GM12878 (cell line): Measurements from ENCODE around the gene AXIN1. TPM values are rescaled to one million over a fixed set of nuclear protein-coding genes. Genes with fewer than 3 reads are reported as not detected.
"Not testable (repeated sequence)": the region's sequence is repeated elsewhere in the genome, so short reads cannot be mapped to it uniquely, and the experiment has no call there.

Experiments
- ATAC-seq: fragments of 200-7000 bp; cut with Tn5 transposase; 3 replicates; pipeline ENCODE4 v1.9.1; 2020; ENCODE audit warnings: mild to moderate bottlenecking, moderate library complexity
- BruUV-seq: library from RNA; stranded (reverse); fragments of 400-500 nt; replicated peaks from 2 replicates; lab custom pipeline; 2021; lab: Mats Ljungman, UMichigan
- CTCF ChIA-PET: fragments of 300-600 bp; sonication (Branson Sonifier 250); formaldehyde crosslinking; extraction: SDS; loops from one replicate; lab custom pipeline; 2021; ENCODE audit warnings: inconsistent platforms; lab: Yijun Ruan, JAX
- POLR2A ChIA-PET: fragments of 350-600 bp; formaldehyde crosslinking; extraction: SDS; loops from one replicate; lab custom pipeline; 2021; ENCODE audit warnings: inconsistent platforms; lab: Charles Lee
- RAD21 ChIA-PET: fragments of 300-600 bp; sonication (Branson Sonifier 250); formaldehyde crosslinking; loops from one replicate; lab custom pipeline; 2023; ENCODE audit warnings: antibody characterized with exemption; ENCODE audit not compliant: unreplicated experiment; lab: Charles Lee
- SMC1A ChIA-PET: fragments of 300-600 bp; sonication (Branson Sonifier 250); formaldehyde crosslinking; loops from one replicate; lab custom pipeline; 2023; ENCODE audit not compliant: unreplicated experiment, uncharacterized antibody; lab: Charles Lee
- DNase-seq: peaks from one replicate; pipeline ENCODE4 v3.0.0-alpha.2; 2011; ENCODE audit warnings: low read depth, low spot score
- FAIRE-seq: peaks from 3 replicates; lab custom pipeline; 2011; peaks lifted over from hg19 to GRCh38; lab: Jason Lieb, UNC
- H2AFZ ChIP-seq: 2 replicates; pipeline ENCODE4 v1.6.0; 2011; ENCODE audit warnings: low read depth, low read length, control low read depth; ENCODE audit not compliant: control insufficient read depth
- H3K27ac ChIP-seq: 2 replicates; pipeline ENCODE4 v1.5.1; 2011; ENCODE audit warnings: control low read depth; ENCODE audit not compliant: control insufficient read depth, insufficient read depth
- H3K27me3 ChIP-seq, 2 experiments: replicated peaks in 1 of 2; 2 replicates each; pipeline versions ENCODE4 v1.6.0 to v1.6.1; 2011; ENCODE audit warnings: low read length in 1 of 2; ENCODE audit not compliant: control insufficient read depth in 2 of 2, insufficient read depth in 2 of 2
- H3K36me3 ChIP-seq, 2 experiments: 2 replicates each; pipeline ENCODE4 v1.5.1; 2011; ENCODE audit warnings: low read length in 1 of 2; ENCODE audit not compliant: control insufficient read depth in 2 of 2, insufficient read depth in 2 of 2
- H3K4me1 ChIP-seq: 2 replicates; pipeline ENCODE4 v1.6.1; 2011; ENCODE audit warnings: mild to moderate bottlenecking, low read length, moderate library complexity, mixed read lengths; ENCODE audit not compliant: control insufficient read depth, insufficient read depth
- H3K4me2 ChIP-seq: 2 replicates; pipeline ENCODE4 v1.6.0; 2011; ENCODE audit warnings: control low read depth; ENCODE audit not compliant: control insufficient read depth, insufficient read depth
- H3K4me3 ChIP-seq: fragments of 200-600 bp; sonication (generic); 2 replicates; pipeline ENCODE4 v1.5.1; 2016
- H3K79me2 ChIP-seq: 2 replicates; pipeline ENCODE4 v1.6.0; 2011; ENCODE audit warnings: low read length; ENCODE audit not compliant: control insufficient read depth, insufficient read depth
- H3K9ac ChIP-seq: 2 replicates; pipeline ENCODE4 v1.8.0; 2011; ENCODE audit warnings: low read length, control low read depth, mixed read lengths; ENCODE audit not compliant: control insufficient read depth, insufficient read depth
- H3K9me3 ChIP-seq: replicated peaks from 3 replicates; pipeline ENCODE4 v1.5.1; 2011; ENCODE audit warnings: mild to moderate bottlenecking, low read length; ENCODE audit not compliant: control insufficient read depth, insufficient read depth
- H4K20me1 ChIP-seq: 2 replicates; pipeline ENCODE4 v1.6.0; 2011; ENCODE audit not compliant: control insufficient read depth, insufficient read depth
- BCL11A ChIP-seq: IDR thresholded peaks from 2 replicates; pipeline ENCODE4 v1.6.1; 2011; ENCODE audit warnings: low read depth, low read length
- ETV6 ChIP-seq, 2 experiments: fragments of 450-650 bp in 1 of 2; IDR thresholded peaks in 1 of 2; conservative IDR thresholded peaks in 1 of 2; 2 replicates each; pipeline ENCODE4 v1.6.1; 2014; ENCODE audit warnings: antibody characterized with exemption in 1 of 2, borderline replicate concordance in 1 of 2, low read depth in 1 of 2, mild to moderate bottlenecking in 1 of 2, moderate library complexity in 1 of 2
- HCFC1 ChIP-seq: fragments of 150-350 bp; IDR thresholded peaks from 2 replicates; pipeline ENCODE4 v1.6.1; 2014; ENCODE audit warnings: low read length
- IKZF2 ChIP-seq, 2 experiments: fragments of 450-650 bp; IDR thresholded peaks; 2 replicates each; pipeline ENCODE4 v1.6.1; 2017; ENCODE audit warnings: mild to moderate bottlenecking in 2 of 2, moderate library complexity in 2 of 2
- KLF5 ChIP-seq: fragments of 450-650 bp; IDR thresholded peaks from 2 replicates; pipeline ENCODE4 v1.6.1; 2014; ENCODE audit warnings: mild to moderate bottlenecking; ENCODE audit not compliant: partially characterized antibody
- NR2C1 ChIP-seq: fragments of 450-650 bp; IDR thresholded peaks from 2 replicates; pipeline ENCODE4 v1.6.1; 2017; ENCODE audit warnings: antibody characterized with exemption, mild to moderate bottlenecking, moderate library complexity
- NRF1 ChIP-seq: conservative IDR thresholded peaks from 2 replicates; pipeline ENCODE4 v1.6.1; 2011; ENCODE audit warnings: mild to moderate bottlenecking, low read depth, low read length, improper control_type of control experiment
- POLR2AphosphoS5 ChIP-seq: IDR thresholded peaks from 2 replicates; pipeline ENCODE4 v1.6.1; 2011; ENCODE audit warnings: mild to moderate bottlenecking, low read length, inconsistent platforms
- SMARCA5 ChIP-seq: fragments of 450-650 bp; IDR thresholded peaks from 2 replicates; pipeline ENCODE4 v1.6.1; 2017; ENCODE audit warnings: mild to moderate bottlenecking
- SREBF1 ChIP-seq: IDR thresholded peaks from 2 replicates; pipeline ENCODE4 v1.6.1; 2012; ENCODE audit warnings: mild to moderate bottlenecking, low read length
- SREBF2 ChIP-seq: IDR thresholded peaks from 2 replicates; pipeline ENCODE4 v1.6.1; 2012; ENCODE audit warnings: mild to moderate bottlenecking, low read length
- YY1 ChIP-seq: IDR thresholded peaks from 2 replicates; pipeline ENCODE4 v1.6.1; 2011; ENCODE audit warnings: low read depth, mild to moderate bottlenecking, low read length
- WGBS: methylation state at CpG from one replicate; pipeline ENCODE4 v1.1.6; 2016; ENCODE audit warnings: low lambda C conversion rate; ENCODE audit not compliant: insufficient replicate concordance, insufficient coverage; ENCODE audit errors: missing lambda C conversion rate; 5-methylcytosine and 5-hydroxymethylcytosine counted together
- in situ Hi-C: fragments of 300-500 bp; cut with MboI; formaldehyde crosslinking; loops from 9 replicates; pipeline ENCODE4 v1.14.3; 2018; ENCODE audit warnings: mixed read lengths
- intact Hi-C: fragments of 100-400 bp; cut with micrococcal nuclease; formaldehyde crosslinking; loops from one replicate; pipeline ENCODE4 v1.14.2; 2022; ENCODE audit not compliant: unreplicated experiment
- polyA plus RNA-seq, 11 experiments: library from polyadenylated mRNA; depleted of rRNA in 4 of 11; unstranded in 6 of 11; stranded (reverse) in 5 of 11; fragments of >200 nt; fragmentation: Nextera tagmentation in 4 of 11; fragmentation: Illumina TruSeq in 1 of 11; extraction: Ambion mirVana in 4 of 11; extraction: Trizol in 1 of 11; gene quantifications; 1 replicate in 1 of 11; 2 replicates in 10 of 11; pipeline versions ENCODE4 v1.2.1 to v1.2.3, GENCODE V29; 2011 to 2016; ENCODE audit warnings: inconsistent platforms in 2 of 11, missing spikeins in 2 of 11, low read depth in 1 of 11
- total RNA-seq, 4 experiments: library from RNA; depleted of rRNA in 3 of 4; stranded (reverse); fragments of >200 nt in 3 of 4; fragmentation: Illumina TruSeq in 1 of 4; extraction: Trizol in 1 of 4; gene quantifications; 2 replicates each; pipeline versions ENCODE4 v1.2.1 to v1.2.3, GENCODE V29; 2013 to 2021
- TF ChIP-seq, protein P1 (sequence below): fragments of 450-650 bp; IDR thresholded peaks from 2 replicates; pipeline ENCODE4 v1.6.1; 2017; ENCODE audit warnings: mild to moderate bottlenecking
- TF ChIP-seq, protein P2 (sequence below): fragments of 450-650 bp; IDR thresholded peaks from 2 replicates; pipeline ENCODE4 v1.6.1; 2018; ENCODE audit warnings: borderline replicate concordance, mild to moderate bottlenecking; ENCODE audit not compliant: partially characterized antibody

The AXIN1 gene
- total and polyA plus RNA-seq, 10 of the 15 experiments (the other 5 are each of a cell fraction or from before 2014, with no cell fraction given): 0.26 to 27.1 (median 7.7) TPM

DNA sequence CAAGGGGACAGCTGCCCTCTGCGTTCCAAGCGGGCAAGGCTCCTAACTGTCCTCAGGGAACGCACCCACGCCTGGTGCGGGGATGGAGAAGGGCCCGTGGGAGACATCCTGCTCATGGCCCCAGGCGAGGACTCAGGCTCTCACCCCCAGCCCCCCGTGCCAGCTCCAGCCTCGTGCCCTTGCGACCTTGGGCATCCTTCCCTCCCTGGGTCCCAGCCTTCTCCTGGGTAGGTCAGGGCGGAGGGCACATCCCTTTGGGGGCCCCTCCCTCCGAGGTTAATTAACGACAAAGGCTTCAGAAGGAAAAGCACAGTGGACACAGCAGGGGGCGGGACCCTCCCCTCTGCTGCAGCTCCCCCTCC, 26.3 kb upstream of the AXIN1 start:
- ChIA-PET SMC1A (interaction anchor here (1.3 kb wide), 1 partner anchor 8 kb away, joined by 6 read pairs; the partner anchor contains the start of gene MRPL28), CTCF (no interaction called here), RAD21 (no interaction called here), POLR2A (no interaction called here)
- in situ Hi-C loops: no loop called here
- Histone ChIP-seq H3K4me2 (no peak overlapping the region), H3K27ac (no peak overlapping the region), H3K27me3 (no peaks in the 10 kb centered on the region), H3K36me3 (peaks cover 0 to 7% of the 10 kb centered on the region in 2 experiments; a peak in 2 of 4 replicates), H3K9me3 (no peaks in the 10 kb centered on the region), H4K20me1 (no peaks in the 10 kb centered on the region), H3K79me2 (peaks cover 14% of the 10 kb centered on the region), H2AFZ (no peak overlapping the region), H3K4me1 (peaks cover 10% of the 10 kb centered on the region), H3K9ac (no peak overlapping the region), H3K4me3 (no peak overlapping the region)
- WGBS: 95% methylated on average over 10 of the region's 14 CpGs
- TF ChIP-seq HCFC1: no peak
- no peak for TF ChIP-seq SREBF2
- no peak for TF ChIP-seq IKZF2 (IDR thresholded peaks at IDR 0.05)
- TF ChIP-seq KLF5: no peak
- no peak for TF ChIP-seq YY1
- no peak for TF ChIP-seq POLR2AphosphoS5
- TF ChIP-seq SMARCA5: no peak
- TF ChIP-seq NRF1: no peak
- TF ChIP-seq SREBF1: no peak
- TF ChIP-seq, protein P1, sequence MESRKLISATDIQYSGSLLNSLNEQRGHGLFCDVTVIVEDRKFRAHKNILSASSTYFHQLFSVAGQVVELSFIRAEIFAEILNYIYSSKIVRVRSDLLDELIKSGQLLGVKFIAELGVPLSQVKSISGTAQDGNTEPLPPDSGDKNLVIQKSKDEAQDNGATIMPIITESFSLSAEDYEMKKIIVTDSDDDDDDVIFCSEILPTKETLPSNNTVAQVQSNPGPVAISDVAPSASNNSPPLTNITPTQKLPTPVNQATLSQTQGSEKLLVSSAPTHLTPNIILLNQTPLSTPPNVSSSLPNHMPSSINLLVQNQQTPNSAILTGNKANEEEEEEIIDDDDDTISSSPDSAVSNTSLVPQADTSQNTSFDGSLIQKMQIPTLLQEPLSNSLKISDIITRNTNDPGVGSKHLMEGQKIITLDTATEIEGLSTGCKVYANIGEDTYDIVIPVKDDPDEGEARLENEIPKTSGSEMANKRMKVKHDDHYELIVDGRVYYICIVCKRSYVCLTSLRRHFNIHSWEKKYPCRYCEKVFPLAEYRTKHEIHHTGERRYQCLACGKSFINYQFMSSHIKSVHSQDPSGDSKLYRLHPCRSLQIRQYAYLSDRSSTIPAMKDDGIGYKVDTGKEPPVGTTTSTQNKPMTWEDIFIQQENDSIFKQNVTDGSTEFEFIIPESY: no peak
- TF ChIP-seq, protein P2, sequence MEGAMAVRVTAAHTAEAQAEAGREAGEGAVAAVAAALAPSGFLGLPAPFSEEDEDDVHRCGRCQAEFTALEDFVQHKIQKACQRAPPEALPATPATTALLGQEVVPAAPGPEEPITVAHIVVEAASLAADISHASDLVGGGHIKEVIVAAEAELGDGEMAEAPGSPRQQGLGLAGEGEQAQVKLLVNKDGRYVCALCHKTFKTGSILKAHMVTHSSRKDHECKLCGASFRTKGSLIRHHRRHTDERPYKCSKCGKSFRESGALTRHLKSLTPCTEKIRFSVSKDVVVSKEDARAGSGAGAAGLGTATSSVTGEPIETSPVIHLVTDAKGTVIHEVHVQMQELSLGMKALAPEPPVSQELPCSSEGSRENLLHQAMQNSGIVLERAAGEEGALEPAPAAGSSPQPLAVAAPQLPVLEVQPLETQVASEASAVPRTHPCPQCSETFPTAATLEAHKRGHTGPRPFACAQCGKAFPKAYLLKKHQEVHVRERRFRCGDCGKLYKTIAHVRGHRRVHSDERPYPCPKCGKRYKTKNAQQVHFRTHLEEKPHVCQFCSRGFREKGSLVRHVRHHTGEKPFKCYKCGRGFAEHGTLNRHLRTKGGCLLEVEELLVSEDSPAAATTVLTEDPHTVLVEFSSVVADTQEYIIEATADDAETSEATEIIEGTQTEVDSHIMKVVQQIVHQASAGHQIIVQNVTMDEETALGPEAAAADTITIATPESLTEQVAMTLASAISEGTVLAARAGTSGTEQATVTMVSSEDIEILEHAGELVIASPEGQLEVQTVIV: no peak
- no peak for TF ChIP-seq ETV6 (conservative IDR thresholded peaks at IDR 0.05 in 1 of 2, IDR thresholded peaks at IDR 0.05 in 1 of 2; ENCODE audit: borderline replicate concordance in 1 of 2, low read depth in 1 of 2)
- TF ChIP-seq BCL11A: no peak
- no peak for TF ChIP-seq NR2C1
- DNase-seq (no peak), ATAC-seq (no peak), FAIRE-seq (no peak)
- intact Hi-C loops: no loop called here
- no TSS peak for BruUV-seq

DNA sequence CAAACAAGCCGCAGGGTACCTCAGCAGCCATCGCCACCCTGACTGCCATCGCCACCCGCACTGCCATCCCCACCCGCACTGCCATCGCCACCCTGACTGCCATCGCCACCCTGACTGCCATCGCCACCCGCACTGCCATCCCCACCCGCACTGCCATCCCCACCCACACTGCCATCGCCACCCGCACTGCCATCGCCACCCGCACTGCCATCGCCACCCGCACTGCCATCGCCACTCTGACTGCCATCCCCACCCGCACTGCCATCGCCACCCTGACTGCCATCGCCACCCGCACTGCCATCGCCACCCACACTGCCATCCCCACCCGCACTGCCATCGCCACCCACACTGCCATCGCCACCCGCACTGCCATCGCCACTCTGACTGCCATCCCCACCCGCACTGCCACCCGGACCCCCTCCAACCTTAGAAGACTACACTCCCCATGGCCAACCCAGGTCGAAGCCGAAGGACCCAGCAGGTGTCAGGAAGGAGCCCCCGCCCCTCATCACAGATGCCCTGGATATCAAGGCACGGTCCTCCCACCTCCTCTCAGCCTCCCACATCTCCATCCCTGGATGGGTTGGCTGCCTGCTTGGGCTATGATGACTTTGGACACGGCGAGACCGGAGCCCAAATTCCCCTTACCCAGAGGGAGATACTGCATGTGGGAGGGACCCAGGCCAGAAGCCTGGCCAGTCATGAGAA, 25.7 kb upstream of the AXIN1 start:
- H2AFZ ChIP-seq, H3K4me2 ChIP-seq, H3K4me3 ChIP-seq, H4K20me1 ChIP-seq, H3K4me1 ChIP-seq, BruUV-seq, H3K9me3 ChIP-seq, DNase-seq, H3K9ac ChIP-seq, H3K27me3 ChIP-seq, ATAC-seq, CTCF ChIA-PET, intact Hi-C loops, RAD21 ChIA-PET, FAIRE-seq, H3K27ac ChIP-seq, SMC1A ChIA-PET, POLR2A ChIA-PET, in situ Hi-C loops, H3K36me3 ChIP-seq: not testable (repeated sequence)
- peaks cover 14% of the 10 kb centered on the region for H3K79me2 ChIP-seq
- 92% methylated on average over 22 of the region's 36 CpGs for WGBS
